GM19023 (cell line): Measurements from ENCODE around the gene DPYSL5.

ENCODE experiments used
- ATAC-seq: cut with Tn5 transposase; IDR thresholded peaks from one replicate; pipeline ENCODE4 v1.9.1; 2021; ENCODE audit warnings: mild to moderate bottlenecking, moderate library complexity; ENCODE audit not compliant: unreplicated experiment

DPYSL5 gene

DNA sequence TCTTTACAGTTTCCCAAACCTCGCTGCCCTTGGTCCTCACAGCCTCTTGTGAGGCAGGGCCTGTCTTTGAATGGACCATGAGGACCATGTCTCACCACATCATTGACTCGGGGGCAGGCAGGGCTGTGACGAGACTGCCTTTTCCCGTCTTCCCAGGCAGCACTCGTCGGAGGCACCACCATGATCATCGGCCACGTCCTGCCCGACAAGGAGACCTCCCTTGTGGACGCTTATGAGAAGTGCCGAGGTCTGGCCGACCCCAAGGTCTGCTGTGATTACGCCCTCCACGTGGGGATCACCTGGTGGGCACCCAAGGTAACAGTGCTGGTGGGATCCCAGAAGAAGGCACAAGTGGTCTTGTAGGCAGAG lies 76.8 kb downstream of the DPYSL5 start:
- ATAC-seq: no peak

DNA sequence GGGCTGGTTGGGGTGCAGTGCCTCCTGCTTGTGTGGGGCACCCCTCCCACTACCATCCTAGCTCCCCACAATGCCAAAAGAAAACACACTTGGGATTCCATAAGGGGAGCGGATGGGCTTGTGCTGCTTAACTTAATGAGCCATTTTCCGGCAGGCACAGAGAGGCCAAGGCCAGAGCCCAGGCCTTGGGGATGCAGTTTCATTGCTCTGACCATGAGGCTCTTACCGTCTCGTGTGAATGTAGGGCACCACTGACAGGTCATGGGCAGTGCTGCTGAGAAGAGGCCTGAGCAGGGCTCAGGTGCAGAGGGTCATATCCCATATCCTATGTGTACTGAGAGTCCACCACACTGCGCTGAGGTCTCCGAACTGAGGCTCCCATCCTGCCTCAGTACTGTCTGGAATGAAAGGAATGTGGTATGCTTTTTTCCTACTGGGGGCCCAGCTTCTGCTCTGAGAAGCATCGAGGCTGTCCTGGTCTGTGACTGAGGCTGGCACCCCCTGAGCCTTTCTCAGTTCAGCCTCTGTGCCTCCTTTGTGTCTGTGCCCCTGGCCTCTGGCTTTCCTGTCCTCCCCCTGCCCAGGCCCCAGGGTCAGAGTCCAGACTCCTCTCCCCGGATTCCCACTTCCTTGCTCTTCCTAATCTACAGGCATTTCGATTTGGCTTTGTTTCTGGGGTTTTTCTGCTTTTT lies 77.3 kb downstream of the DPYSL5 start:
- no peak for ATAC-seq

DNA sequence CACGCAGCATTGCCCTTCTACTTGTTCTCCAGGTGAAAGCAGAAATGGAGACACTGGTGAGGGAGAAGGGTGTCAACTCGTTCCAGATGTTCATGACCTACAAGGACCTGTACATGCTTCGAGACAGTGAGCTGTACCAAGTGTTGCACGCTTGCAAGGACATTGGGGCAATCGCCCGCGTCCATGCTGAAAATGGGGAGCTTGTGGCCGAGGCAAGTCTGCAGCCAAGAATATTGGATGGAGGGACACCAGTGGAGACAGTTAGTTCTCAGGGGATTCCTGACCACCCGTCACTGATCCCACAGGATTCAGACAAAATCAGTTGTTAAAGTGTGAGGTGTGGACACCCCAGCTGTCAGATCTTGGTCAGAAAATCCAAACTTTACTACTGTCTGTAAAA lies 79.3 kb downstream of the DPYSL5 start:
- ATAC-seq: no peak

DNA sequence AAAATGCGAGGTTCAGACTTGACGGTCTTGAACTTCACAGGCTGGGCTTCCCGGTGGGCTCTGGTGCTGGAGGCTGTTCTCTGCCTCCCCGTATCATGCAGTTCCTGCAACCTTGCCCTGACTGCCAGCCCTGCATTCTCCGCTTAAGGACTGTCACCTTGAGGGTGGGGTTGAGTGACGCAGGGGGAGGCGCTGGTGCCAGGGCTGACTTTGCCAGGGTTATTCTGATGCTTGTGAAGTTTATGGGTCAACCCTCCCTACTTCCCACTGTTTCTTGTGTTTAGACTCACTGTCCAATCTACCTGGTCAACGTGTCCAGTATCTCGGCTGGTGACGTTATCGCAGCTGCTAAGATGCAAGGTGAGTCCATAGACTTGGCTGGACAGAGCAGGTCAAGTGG lies 85.0 kb downstream of the DPYSL5 start:
- no peak for ATAC-seq

DNA sequence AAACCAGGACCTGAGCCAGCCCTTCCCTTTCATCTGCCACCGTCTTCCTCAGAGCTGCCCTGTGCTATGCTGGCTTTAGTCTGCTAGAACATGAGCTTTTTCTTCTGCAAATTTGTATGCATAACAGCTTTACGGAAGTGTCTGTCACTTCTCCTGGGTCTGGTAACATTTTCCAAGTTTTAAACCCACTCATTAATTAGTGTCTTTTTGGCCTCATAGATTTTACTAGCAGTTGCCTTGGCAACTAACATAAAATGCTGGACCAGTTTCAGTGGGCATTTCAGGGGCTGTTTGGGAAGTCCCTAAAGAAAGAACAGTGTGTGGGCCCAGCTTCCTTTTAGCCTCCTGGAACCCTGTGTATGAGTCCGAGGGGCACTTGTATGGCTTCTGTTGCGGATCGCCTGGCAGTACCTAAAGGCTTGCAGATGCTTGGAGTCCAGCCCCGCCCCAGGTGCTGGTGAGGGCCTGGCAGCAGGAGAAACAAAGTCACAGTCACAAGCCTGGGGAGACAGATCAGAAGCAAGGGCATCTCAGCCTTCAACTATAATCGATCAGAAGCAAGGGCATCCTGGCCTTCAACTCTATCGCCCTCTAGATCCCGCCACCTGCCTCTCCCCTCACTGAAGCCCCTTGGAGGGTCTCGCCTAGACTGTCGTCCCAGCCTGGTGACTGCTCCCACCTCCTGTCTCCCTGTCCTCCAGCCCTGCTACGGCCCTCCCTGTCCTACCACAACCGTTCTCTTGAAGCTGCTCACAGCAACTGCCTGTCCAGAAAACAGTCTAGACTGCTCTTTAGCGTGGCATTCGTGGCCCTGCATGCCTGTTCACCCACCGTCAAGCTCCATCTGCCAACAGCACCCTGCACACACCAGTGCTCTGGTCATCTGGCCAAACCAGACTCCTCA lies 85.8 kb downstream of the DPYSL5 start:
- ATAC-seq: no peak

DNA sequence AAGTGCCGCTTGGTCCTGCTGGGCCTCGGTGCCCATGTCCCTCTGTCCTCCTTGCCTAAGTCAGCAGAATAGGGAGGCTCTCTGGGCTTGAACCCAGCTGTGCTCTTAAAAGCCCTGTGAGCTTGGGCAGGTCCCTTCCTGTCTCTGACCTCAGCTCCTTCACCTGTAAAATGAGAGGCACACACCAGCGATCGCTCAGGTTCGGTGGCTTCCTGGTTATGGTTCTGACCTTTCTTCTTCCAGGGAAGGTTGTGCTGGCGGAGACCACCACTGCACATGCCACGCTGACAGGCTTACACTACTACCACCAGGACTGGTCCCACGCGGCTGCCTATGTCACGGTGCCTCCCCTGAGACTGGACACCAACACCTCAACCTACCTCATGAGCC lies 86.4 kb downstream of the DPYSL5 start:
- no peak for ATAC-seq

DNA sequence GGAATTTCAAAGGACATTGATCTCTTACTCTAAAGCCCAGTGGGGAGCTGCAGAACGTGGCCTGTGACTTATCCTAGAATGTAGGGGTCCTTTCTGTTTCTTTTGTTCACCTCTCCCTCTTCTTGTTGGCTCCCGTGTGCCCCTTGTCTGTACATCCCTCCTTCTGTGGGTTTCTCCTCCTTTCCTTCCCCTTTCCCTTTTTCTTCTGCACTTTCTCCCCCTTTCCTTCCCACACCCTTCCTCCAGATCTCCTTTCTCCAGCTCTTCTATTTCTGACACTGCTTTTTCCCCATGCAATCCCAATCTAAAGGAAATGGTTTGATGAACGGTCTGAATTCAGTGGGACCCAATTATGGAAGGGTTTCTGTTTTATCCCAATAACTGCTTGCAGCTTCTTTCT lies 87.1 kb downstream of the DPYSL5 start:
- no peak for ATAC-seq

DNA sequence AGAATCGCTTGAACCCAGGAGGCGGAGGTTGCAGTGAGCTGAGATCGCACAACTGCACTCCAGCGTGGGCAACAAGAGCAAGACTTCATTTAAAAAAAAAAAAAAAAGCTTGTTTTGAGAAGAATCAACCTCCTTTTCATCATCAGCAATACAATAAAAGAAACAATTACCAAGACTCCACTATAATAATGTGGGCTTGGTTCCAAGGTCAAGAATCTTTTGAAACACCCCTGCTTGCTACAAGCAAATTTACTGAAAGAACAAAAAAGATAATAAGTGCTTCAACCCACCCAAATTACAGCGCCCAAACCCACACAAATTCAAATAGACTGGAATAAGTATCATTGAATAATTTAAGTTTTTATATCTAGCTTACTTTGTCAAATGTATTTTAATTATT lies 88.9 kb downstream of the DPYSL5 start:
- no peak for ATAC-seq

DNA sequence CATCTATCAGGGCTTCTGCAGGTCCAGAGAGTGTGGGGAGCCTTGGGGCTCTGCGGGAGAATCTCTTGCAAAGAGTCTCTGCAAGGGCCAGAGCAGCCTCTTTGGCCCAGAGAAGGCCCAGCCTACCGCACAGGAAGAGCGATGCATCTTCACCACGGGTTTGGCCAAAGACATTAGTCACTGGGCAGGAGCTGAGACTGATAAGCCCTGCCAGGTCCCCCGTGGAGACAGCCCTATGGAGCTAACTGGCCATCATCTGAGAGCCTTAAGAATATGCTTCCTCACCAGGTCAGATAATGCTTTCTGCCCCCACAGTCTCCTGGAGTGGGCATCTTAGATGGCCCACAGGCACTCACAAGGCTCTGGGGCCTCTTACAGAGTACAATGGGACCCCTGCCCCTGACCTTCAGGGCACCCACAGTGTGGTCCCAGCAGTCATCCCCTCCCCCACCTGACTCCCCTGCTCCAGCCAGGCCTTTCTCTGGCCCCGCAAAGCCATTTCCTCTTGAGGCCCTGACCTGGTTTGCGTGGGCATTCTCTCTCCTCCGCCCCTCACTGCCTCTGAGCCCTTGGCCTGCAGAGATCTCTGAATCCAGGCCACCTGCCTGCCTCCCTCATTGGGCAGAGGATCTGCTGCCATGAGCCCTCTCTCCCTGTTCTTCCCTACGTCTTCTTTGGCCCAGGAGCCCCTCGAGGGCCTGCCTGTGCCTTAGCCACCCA lies 90.6 kb downstream of the DPYSL5 start:
- ATAC-seq: no peak

DNA sequence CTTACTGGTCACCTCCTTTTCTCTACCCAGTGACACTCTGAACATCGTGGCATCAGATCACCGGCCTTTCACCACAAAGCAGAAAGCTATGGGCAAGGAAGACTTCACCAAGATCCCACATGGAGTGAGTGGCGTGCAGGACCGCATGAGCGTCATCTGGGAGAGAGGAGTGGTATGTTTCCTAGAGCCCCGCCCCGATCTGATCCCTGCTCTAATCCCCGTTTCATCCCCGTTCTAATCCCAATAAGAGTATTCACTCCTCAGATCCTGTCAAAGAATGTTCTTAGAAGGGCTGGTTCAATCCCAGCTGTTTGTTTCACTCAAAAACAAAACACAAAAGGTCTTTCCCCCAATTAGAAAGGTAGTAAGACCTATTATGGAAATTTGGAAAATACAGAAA lies 92.1 kb downstream of the DPYSL5 start:
- ATAC-seq: no peak

DNA sequence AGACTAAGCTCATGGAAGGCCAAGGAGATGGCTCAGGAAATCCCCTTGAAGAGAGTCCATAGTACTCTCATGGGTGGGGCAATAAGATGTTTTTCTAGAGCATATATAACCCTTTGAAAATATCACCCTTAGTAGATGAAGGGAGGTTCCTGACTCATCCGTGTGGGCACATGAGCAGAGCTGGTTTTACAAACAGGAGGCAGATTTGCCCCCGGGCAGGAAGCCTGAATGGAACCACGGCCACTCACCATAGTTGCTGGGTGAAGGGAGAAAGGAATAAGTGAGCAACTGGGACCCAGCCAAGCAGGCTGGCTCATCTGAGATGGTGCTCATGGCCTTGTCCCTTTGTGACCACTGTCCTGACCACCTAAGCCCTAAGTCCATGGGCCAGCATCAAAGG lies 93.6 kb downstream of the DPYSL5 start:
- no peak for ATAC-seq

DNA sequence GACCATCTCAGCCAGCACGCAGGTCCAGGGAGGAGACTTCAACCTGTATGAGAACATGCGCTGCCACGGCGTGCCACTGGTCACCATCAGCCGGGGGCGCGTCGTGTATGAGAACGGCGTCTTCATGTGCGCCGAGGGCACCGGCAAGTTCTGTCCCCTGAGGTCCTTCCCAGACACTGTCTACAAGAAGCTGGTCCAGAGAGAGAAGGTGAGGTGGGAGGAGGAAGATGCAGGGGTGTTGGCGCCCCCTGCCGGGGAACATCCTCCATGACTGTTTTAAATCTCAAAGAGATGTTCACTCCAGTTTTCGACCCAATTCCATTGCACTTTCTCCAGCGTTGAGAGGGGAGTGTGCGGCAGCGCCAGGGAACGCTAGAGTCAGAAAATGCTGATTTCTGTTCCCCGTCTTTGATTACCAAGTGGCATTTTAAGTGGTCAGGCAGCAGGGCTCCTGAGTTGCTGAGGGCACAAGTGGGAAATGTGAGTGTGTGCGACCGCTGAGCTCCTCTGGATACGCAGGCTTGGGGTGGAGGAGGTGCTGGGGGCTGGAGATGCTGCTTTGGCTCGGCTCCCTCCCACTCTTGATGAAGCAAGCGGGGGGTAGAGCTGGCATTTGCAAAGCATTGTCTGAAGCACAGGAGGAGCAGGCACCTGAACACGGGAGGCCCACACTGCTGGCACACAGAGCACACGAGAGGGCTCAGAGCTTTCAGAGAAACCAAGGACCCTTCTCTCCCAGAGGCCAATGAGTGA lies 94.8 kb downstream of the DPYSL5 start:
- ATAC-seq: no peak

DNA sequence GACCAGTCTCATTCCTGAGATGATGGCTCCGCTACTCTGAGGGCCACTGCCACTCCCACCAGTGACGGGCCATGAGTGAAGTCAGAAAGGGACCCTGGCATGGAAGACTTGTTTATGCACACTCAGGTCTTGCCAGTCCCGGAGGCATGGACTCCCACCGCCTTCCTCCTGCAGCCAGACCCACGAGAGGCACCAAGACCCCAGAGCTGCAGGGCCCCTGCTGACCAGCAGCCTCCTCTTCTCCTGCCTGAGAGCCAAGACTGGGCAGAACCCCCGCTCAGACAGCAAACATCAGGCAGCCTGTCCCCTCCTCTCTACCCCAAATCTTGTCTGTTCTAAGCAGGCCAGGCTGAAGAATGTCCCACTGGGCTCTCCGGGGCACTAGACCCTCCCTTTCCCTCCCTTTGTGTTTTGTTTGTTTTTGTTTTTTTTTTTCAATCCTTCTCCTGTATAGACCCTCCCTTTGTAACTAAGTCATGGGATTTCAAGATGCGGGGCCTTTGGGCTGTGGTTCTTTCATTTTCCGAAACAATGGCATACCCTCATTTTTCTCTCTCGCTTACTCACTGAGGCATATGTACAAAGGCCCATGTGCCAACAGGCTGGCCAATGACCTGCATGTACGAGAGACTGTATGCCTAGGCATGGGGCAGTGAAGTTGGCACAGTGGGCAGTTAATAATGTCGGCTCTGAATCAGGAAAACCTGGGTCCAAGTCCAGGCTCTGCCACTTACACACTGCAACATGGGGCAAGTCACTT lies 98.2 kb downstream of the DPYSL5 start:
- no peak for ATAC-seq

DNA sequence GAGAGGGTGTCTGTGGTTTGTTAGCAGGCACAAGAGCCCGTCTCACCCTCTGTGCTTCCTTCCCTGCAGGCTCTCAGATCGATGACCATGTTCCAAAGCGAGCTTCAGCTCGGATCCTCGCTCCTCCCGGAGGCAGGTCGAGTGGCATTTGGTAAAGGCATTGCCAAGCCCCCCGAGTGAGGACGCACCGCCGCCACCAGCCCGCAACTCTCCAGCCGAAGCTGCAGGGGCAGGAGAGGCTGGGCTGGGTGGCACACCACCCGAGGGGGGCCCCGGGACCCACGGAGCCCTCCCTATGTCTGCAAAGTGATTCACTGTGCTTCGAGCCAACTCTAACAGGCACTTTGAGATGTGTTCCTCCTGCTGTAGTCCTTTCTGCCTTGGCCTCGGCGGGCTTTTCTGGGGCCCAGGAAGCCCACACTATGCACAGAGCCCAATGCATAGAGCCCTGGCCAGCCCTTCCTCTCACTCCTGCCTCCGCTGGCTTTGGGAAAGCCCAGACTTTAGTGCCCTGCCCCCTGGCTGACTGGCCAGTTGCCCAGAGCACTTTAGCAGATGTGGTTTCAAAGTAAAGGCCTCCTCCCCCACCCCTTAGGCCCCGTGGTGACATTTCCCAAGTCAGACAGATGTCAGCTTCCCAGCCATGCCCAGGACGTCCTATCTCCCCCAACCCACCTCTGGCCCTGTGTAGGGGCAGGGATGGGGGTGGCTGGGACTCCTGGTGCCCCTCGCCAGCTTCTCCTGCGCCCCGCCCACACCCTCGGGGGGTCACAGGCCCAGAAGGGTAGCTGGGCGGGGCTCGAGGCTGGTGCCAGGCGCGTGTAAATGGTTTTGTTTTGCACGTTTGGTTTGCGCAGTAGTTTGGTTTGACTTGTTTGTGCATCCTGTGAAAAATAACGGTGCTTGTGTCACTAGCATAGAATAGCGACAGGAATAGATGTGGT lies 99.2 kb downstream of the DPYSL5 start:
- ATAC-seq: no peak

DNA sequence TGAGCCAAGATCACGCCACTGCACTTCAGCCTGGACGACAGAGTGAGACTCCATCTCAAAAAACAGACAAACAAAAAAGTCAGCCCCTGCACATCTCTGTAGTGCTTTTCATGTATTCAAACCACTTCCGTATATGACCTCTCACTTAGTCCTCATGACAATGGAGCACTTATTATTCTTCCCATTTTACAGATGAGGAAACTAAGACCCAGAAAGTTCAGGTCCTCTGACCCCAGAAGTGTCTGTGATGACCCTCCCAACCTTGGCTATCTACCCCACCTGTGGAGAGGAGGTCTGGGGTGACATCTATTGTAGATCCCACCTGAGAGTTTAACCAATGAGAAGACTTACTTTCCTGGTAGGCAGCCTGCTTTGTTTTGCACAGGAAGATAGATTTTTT lies 100.9 kb downstream of the DPYSL5 start:
- no peak for ATAC-seq

DNA sequence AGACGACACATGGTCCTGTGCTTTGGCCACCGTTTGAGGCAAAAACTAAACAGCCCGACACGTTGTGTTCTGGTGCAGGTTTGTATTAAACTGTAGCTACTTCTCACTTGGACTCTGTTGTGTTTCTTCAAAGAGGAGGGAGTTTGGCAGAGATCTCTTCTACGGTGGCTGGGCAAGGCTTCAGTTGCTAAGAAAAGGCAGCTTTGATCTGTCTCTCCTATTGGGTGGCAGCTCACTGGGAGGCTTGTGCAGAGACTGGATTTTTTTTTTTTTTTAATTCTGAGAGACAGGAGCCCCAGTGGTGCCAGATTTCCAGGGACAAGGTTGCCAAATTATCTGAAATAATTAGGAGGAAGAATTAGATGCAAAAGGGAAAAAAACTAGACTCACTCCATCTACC lies 102.3 kb downstream of the DPYSL5 start:
- ATAC-seq: no peak

DNA sequence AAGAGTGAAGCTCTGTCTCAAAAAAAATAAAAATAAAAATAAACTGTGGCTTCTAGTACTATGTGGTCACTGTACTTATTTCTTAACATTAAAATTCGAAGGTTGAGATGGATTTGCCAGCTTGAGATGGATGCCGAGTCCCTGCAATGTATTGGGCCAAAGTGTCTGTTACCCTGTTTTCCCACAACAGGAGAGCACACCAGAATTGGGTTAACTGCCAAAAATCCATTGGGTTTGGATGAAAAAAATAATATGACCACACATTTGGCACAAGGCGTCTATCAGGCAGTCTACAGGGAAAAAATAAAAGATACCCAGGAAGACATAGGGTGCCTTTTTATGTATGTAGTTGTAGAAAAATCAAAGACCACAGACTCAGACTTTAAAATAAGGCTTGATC lies 103.3 kb downstream of the DPYSL5 start:
- no peak for ATAC-seq

DNA sequence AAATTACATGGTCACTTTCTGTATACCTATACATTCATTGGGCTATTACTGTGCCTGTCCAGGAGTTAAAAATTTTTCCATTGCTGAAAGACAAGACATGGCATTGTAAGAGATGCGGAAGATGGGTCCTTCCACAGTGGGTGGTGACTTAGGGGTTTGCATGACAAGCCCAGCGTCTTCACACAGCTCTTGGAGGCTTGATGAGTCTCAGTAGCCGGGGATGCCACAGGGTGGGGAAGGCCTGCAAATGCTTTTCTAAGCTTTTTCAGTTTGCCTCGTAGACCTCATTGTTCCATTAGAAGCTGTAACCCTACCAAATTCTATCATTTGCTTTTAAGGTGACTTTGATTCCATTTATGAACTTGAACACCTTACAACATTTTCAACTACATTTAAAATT lies 104.4 kb downstream of the DPYSL5 start:
- ATAC-seq: no peak

DNA sequence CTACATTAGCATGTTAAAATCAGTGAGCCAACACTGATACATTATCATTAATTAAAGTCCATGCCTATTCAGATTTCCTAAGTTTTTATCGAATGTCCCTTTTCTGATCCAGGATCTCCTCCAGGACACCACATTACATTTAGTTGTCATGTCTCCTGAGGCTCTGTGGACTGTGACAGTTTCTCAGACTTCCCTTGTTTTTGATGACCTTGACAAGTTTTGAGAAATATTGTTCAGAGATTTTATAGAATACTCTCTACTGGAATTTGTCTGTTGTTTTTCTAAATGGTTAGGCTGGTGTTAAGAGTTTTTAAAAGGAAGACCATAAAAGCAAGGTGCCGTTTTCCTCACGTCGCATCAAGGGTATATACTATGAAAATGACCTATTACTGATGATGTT lies 106.2 kb downstream of the DPYSL5 start:
- ATAC-seq: no peak
